ENCODE results near the gene ANO1.

Gene ANO1

DNA sequence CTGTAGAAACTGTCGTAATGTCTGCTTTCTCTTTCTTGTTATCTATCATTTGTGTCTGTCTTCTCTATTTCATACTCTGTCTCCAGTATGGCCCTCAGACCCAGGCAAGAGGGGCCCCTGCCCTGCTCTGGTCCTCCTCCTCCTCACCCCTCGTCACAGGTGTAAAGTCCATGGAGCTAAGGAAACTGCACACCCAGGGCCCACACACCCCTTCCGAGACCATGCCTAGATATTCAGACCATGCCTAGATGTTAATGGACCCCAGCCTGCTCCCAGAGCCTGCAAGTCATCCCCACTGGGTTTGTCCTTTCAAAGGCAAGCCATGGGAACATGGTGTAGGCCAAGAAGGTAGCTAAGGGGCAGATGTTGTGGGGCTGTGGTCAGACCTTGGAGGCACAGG is 24.1 kb upstream of the ANO1 start:
- no peak for DNase-seq

DNA sequence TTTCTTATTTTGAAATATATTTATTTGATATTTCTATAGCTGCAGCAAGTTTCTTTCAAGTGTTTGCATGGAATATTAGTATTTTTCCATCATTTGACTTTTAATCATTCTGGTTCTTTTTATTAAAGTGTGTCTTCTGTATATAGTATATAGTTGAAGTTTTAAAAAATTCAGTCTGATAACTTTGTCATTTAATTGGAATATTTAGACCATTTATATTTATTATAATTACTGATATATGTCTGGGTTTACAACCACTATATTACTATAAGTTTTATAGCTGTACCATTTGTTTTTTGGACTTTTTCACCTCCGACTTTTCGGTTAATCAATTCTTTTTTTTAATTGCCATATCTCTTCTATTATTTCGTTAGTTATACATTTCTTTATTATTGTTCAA is 22.7 kb upstream of the ANO1 start:
- no peak for DNase-seq

DNA sequence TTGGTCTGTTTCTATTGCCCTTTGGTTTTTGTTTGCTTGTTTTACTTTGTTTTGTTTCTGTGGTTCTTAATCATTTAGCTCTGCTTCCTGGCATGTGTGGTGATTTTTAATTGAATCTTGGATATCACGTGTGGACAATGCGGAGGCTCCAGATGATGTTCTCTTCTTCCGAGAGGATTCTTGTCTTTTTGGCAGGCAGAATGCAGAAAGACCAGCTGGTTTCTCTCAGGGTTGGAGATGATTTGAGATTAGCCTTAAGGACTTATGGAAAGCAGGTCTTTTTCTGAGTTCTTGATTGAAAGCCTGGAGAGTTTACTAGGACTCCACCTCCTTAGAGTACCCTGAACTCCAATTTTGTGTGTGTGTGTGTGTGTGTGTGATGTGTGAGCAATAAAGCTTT is 21.0 kb upstream of the ANO1 start:
- DNase-seq, result no peak

DNA sequence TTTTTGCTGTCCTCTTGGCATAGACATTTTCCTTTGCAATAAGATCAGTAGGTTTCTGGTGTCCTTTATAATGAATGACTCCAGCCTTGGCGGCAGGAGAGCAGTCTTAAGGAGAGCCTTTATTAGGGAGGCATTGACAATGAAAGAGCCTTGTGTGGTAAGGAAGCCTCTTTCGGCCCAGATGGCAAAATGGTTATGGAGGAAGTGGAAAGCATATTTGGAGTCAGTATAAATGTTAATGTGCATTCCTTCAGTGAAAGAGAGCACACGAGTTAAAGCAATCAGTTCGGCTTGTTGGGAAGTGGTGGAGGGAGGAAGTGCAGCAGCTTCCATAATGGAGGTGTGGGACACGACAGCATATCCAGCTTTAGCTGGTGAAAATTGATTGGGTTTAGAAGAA is 18.1 kb upstream of the ANO1 start:
- no peak for DNase-seq

DNA sequence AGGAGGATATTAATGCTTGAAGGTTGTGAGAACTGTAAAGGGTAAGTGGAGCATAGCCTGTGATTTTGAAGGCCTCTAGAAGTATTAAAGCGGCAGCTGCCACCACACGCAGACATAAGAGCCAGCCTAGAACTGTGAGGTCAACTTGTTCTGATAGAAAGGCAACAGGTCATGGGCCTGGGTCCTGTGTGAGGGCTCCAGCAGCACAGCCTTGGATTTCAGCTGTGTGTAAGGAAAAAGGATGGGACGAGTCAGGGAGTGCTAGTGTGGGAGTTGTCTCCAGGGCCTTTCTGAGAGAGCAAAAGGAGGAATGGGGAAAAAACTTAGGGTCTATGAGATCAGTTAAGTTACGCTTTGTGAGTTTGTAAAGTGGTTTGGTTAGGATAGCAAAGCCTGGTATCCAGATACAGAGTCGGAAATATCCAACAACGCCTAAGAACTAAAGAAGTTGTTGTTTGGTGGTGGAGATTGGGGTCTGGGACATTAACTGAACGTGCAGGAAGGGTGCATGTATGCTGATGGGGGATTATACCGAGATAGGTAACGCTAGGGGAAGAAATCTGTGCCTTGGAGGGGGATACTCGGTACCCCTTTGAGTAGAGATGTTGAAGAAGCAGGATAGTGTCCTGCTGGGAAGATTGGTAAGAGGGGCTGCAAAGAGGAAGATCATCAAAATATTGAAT is 17.4 kb upstream of the ANO1 start:
- no peak for DNase-seq

DNA sequence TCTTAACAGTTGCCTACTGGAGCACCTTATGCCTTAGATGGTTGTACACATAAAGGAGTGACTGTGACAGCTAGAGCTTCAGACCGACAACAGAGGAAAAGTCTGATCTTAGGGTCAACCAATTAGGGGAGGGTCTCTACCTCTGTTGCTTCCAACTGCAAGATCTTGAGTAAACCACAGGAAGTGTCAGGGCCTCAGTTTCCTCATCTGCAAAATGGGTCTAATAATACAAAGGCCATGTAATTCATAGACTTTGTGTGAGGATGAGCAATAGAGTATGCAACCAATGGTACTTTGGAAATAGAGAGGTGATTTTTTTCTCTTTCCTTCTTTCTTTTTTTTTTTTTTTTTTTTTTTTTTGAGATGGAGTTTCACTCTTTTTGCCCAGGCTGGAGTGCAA is 16.4 kb upstream of the ANO1 start:
- DNase-seq, result no peak

DNA sequence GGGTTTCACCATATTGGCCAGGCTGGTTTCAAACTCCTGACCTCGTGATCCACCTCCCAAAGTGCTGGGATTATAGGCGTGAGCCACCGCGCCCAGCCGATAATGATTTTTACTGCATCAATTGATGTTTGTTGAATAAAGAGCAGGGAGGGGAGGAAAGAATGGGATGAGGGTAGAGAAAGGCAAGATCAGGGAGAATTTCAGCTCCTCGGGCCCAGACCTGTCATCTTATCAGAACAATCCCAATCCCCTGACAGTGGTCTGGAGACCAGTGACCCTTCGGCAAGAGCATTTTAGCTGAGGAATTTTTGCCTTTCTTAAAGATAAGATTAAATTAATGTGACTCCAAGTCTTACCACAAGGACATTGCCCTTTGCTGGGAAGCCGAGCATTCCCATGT is 15.0 kb upstream of the ANO1 start:
- no peak for DNase-seq

DNA sequence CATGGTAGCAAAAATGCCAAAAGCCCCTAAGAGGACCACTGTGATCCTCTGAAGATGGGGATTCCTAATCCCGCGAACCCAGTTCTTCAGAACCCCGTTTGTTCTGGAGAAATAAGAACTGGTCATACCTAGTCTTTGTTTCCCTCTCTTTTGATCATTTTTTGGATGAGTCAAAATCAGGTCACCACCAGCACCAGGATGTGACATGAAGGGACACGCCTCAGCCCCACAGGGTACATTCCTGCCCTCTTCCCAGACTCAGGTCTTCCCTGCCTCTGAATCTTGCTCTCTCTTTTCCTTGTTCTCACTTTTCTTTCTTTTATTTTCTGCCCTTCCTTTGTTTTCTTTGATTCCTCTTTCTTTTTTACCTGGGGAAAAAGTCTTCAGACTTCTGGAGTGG is 14.6 kb upstream of the ANO1 start:
- DNase-seq, result no peak

DNA sequence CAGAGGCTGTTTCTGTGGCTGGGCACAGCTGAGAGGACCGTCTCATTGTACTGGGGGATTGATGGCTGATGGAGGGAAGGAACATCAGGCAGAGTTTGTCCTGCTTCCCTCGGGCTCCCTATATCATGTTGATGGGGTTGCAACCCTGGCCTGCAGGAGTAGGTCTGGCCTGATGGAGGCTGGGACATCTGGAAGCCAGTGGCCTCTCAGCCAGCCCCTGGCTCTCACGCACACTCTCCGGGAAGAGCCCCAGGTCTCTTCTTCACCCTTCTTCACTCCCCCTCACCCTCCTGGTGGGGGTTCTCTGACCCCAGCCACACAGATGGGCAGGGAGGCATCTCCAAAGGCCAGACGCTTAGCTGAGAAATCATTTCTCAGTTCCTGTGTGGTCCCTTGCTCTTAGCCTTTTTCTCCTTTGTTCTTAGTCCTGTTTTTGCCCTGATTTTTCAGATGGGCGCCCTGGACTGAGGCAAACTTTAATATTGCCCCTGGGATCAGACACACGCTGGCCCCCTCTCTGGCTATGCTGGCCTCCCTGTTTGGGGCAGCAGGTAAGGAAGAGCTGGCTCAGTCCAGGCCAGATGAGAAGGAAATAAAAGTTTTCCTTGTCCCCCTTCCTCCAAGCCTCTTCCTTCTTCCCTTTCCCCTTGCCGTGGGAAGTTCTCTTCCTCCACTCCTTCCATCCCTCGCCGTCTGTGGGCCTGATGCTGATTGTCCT is 13.9 kb upstream of the ANO1 start:
- DNase-seq, result no peak

DNA sequence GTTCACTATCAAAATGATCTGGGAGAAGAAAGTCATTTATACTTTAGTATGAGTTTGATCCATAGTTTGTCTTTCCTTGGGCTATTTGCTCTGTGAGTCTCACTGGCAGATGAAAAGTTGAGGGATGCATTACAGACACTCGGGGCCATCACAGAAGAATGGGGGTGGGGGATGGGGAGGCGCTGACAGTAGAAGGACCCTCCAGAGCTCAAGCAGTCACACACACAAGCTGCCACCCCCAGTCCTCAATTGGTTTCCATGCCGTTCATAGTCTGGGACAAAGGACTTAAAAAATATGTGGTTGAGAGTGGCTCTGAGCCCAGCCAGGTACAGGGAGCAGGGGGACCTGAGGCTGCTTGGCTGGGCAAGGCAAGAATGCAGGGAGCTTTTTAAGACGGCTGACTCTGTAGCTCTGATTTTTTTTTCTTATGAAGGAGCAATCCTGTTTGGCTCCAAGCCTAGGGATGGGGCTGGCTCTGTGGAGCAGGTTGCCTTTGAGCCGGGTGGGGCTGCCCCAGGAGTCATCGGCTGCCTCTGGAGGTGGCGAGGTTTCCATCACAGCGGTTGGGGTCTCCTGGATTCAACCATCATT is 13.3 kb upstream of the ANO1 start:
- no peak for DNase-seq

DNA sequence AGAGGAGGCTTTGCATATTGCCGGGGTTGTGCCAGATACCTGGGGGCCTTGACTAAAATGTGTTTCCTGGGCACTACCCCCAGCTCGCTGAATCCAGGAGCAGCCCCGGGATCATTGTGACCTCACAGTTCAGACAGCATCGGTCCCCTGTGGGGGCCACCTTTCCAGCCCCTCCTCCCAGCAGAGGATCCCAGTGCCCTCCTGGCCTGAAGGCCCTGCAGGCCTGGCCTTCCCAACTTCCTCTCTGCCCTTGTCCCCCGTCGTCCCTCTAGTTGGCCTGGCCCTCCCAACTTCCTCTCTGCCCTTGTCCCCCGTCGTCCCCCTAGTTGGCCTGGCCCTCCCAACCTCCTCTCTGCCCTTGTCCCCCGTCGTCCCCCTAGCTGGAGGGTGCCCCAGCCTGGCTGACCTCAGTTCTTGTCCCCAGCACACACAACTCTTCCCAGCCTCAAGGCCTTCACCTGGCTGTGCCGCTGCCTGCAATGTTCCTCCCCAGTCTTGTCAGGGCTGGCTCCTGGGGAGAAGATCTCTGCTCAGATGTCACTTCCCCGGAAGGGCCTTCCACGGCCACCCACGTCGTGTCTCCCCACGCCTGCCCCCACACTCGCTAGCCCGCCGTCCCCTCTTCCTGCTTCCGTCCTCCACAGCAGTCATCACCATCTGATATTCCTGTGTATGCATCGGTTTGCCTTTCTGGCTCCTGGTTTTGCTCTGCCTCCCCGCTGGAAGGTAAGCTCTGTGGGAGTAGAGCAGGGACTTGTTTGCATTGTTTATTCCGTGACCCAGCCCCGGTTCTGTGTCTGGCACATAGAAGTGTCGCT is 12.6 kb upstream of the ANO1 start:
- no peak for DNase-seq

DNA sequence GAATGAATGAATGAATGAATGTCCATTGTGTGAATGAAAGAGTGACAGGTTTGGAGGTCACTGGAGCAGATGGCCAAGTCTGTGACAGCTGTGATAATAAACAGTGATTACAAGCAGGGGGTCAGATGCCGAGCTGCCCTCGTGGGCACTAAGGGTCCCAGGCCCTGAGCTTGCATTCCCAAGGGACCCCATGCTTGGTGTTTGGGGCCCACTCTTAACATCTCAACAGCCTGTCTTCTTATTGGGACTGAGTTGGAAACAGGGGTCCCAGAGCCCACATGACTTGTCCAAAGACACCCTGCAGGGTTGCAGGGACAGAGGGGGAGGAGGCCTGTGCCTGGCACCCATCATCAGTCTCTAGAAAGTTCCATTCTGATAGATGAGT is 12.0 kb upstream of the ANO1 start:
- DNase-seq, result no peak

DNA sequence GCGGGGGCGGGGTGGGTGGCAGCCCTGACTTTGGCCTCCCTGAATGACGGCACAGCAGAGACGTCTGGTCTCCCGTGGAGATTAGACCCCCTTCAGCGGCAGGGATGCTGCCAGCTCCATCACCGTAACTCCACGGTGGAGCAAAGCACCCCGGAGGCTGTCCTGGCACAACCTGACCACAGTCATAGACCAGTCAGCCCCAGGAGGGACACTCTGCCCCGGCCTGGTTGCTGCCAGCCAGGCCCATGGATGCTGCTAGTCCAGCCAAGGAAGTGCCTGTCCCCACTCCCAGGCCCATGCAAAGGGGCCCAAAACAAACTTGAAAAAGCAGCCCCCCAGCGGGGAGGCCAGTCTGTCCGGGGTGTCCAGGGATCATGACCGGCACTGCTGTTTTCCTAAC is 11.5 kb upstream of the ANO1 start:
- DNase-seq, result no peak

DNA sequence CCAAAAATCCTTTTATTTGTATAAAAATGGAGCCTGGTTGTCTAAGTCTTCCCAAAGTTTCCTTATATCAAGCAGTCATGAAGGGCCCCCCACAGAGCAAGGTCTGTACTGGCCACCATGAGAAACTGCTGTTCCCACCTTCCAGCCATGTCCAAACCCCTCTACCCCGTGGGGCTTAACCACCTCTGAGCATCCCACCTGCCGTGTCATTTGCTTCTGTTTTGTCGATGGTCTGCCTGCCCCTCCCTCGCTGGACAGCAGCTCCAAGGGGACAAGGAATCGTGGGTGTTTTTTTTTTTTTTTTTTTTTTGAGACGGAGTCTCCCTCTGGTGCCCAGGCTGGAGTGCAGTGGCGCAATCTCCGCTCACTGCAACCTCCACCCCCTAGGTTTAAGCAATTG is 11.1 kb upstream of the ANO1 start:
- no peak for DNase-seq

DNA sequence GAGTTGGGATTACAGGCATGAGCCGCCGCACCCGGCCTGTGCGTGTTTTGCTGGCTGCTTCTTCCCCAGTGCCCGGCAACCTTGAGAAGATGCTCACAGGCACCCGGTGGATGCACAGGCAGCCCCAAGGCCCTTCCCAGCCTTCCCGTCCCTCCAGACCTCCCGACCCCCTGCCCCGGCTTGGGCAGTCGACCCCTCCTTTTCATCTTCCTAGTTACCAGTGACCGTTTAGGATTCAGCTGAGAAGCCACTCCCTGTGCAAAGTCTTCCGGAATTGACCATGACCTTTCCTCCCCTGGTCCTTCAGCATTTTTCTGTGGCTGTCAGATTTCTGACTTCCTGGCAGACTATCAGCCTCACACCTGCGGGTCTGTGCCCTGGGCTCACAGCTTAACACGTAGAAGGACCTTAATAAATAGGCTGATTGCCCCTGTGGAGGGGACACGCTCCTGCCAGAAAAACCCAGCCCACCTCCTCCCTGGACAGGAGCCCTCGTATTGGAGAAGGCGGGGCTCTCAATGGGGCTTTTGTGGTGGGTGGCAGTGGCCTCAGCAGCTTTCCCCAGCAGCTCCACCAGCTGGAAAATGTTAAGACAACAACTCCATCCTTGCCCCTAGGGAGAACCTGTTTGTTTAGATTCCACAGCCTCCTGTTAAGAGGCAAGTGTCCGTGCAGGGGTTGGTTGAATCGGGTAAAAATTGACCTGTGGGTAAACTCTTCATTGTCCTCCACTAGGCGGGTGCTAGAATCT is 10.4 kb upstream of the ANO1 start:
- no peak for DNase-seq

DNA sequence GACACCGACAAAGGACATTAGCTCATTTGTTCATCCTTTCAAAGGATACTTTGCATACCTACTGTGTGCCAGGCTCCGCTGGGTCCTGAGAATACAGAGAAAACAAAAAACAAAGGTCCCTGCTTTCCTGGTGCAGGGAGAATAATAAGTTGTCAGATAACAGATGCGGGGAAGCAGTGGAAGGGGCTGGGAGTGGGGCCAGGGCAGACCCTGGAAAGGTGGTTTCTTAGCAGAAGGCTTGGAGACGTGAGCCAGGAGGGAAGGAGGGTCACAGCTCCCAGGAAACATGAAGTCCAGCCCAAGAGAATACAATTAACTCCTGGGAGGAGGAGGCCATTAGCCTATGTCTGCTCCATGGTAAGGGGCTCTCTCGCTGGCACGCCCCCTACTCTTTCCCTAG is 9.8 kb upstream of the ANO1 start:
- DNase-seq, result no peak

DNA sequence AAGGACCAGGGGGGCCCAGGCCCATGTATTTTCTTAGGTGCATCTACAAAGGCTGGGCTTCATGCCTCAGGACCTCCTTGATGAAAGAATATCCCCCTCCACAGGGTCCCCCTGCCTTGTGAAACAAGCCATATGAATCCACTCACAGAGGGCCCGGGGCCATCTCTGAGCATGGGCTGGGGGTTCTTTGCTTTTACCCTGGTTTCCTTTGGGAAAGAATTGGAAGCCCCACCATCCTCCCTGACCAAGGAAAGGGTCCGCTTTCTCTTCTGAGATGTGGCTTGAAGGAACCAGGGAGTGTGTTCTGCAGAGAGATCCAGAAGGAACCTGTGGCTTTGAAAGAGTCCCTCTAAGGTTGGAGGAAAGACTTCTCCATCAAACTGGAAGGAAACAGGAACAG is 9.2 kb upstream of the ANO1 start:
- no peak for DNase-seq

DNA sequence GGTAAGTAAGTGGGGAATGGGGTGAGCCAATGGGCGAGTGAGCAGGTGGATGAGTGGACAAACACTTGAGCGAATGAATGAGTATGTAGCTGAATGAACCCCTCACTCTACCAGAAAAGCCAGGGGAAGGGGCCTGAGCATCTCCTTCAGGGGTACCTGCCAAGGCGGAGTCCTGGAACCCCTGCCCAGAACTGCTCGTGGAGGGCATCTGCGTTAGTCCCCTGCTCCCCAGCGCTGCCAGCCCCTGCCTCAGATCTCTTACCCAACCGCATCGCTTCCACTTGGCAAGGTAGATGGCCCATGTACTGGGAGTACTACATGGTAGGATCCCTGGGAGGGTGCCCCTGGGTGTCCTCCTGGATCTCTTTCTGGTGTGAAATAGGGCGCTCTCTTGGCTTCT is 7.4 kb upstream of the ANO1 start:
- no peak for DNase-seq

DNA sequence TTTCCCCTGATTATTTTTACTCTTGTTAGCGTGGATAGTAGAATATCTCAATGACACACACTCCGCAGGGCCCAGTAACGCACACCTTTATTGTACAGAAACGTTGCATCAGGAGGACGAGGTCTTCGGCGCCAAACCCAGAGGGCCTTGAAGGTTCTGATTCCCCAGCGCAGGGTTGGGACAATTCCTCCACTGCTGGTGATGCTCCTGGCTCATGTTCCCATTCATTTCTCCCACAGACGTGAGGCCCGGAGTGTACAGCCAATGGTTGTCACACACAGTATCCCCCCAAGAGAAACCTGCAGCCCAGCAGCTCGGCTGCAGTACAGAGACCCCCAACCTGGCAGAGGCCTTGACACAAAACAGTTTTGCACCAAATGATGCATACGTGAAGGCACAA is 6.1 kb upstream of the ANO1 start:
- DNase-seq, result no peak

DNA sequence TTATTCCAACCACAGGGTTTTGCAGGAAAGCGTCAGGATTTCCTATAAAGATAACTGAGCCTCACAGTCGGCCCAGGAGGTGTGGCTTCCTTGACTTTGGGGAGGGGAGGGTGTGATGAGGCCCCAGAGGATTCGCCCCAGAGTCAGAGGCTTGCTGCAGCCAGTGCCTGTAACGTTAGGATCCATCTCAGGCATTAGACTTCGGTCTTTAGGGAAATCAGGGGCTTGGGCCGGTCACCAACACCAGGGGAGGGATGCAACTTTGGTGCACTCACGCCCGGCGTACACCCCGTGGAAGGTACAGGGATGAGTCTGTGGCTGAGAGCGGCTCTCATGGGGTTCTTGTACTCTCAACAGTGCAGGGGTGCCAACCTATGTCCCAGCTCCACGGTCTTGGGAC is 5.7 kb upstream of the ANO1 start:
- no peak for DNase-seq

DNA sequence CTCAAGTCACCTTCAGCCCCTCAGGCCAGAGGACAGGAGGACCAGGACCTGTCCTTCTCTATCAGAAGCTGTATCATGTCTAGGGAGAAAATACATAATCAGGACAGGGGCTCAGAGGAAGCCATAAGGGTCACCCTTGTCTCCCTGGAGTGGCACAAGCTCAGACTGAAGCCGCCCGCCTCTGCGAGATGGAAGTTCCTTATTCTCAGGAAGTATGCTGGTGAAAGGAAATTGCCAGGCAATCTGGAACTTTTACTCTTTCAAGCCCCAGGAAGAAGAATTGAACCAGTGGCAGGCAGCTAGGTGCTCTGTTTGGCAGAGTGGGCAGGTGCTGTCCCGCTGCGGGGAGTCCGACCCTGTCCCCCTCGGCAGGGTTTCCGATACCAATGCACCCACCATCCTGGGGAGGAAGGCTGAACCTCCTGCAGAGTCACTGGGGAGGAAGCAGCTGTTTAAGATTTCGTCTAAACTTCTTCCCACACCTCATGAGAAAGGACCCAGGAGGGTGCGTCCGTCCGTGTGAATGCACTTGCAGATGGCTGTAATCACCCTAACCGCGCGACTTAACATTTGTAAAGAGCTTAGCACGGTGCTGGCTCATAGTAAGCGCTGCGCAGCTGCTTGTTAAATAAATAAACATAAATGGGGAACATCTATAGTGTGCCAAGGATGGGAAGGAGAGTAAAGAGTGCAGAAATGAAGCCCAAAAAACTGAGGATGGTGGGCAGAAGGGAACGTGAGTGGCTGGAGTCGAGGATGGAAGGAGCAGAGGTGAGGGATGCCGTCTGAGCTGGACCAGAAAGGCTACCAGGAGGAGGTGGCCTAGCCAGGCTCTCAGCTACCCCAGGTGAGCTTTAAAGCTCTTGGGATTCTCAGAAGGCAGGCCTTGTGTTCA is 5.0 kb upstream of the ANO1 start:
- DNase-seq, result peak; percentile 17

DNA sequence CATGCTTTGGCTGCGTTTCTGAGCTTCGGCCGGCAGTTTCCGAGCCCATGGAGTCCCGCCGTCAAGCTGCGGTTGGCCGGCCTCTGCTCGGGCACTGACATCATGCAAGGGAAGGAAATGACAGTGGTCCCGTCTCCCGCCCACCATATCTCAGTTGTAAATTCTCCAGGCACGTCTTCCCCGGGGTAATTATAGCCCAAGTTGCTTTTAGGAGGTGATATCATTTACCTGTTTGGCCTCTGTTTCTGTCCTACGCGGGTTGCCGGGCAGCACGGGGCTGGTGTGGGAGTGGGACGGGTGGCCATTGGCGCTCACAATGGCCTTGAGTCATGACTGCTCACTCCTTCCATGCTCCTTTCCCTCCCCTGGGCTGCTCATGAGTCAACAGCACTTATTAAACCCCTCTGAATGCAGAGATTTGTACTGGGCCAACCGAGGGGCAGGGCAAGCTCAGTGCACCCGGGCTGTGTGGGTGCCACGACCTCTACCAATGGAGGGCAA is 4.2 kb upstream of the ANO1 start:
- no peak for DNase-seq

Measured in hematopoietic multipotent progenitor cell treated with erythropoietin and hydrocortisone succinate and interleukin-3 and kit ligand, for 4 days (in vitro differentiated cells).